Fibroblast of villous mesenchyme (primary cell): Measurements from ENCODE around the gene SIK2. TPM values are rescaled to one million over a fixed set of nuclear protein-coding genes. Genes with fewer than 3 reads are reported as not detected.
"Not testable (repeated sequence)": the region's sequence is repeated elsewhere in the genome, so short reads cannot be mapped to it uniquely, and the experiment has no call there.

Experiments used
- DNase-seq: peaks from one replicate; pipeline ENCODE4 v3.0.0-alpha.2; 2010; ENCODE audit warnings: low read depth
- H3K4me3 ChIP-seq: 2 replicates; pipeline ENCODE4 v1.5.1; 2011; ENCODE audit warnings: low read depth, mild to moderate bottlenecking, low read length
- CTCF ChIP-seq: IDR thresholded peaks from 2 replicates; pipeline ENCODE4 v1.5.1; 2012; ENCODE audit warnings: low read depth, mild to moderate bottlenecking, low read length; ENCODE audit not compliant: insufficient read depth
- total RNA-seq: library from RNA; depleted of rRNA; stranded (reverse); fragments of >200 nt; gene quantifications from 2 replicates; pipeline ENCODE4 v1.2.3, GENCODE V29; 2012

SIK2 gene
- total RNA-seq, 1 donor, result 16.0 TPM

GRCh38 chr11:111765984-111766833, 164.0 kb downstream of the SIK2 start, which contains the start of gene PPP2R1B:
PPP2R1B (minus strand) TSS chr11:111766389; CDS start chr11:111766361, 28 bp downstream.
- H3K4me3 ChIP-seq, result peak within 1 kb of the TSS; percentile 96
- TF ChIP-seq CTCF, result no peak
- DNase-seq, result peak; percentile 68

- H3K4me3 ChIP-seq, result peak overlapping the region; percentile 96
- TF ChIP-seq CTCF, result no peak
- DNase-seq, result no peak
Observed at GRCh38 chr11:111766834-111767142, 164.5 kb downstream of the SIK2 start.

GRCh38 chr11:111770581-111771134, 168.4 kb downstream of the SIK2 start:
- no peak for TF ChIP-seq CTCF
- no peak for DNase-seq
- H3K4me3 ChIP-seq, result no peak overlapping the region

GRCh38 chr11:111771205-111771604, 169.0 kb downstream of the SIK2 start:
- DNase-seq, H3K4me3 ChIP-seq: not testable (repeated sequence)

GRCh38 chr11:111772535-111772934, 170.3 kb downstream of the SIK2 start:
- TF ChIP-seq CTCF, result no peak
- no peak for DNase-seq
- H3K4me3 ChIP-seq, result no peak overlapping the region

- TF ChIP-seq CTCF, result no peak
- no peak overlapping the region for H3K4me3 ChIP-seq
- DNase-seq, result peak; percentile 16
Observed at GRCh38 chr11:111774955-111775710, 172.9 kb downstream of the SIK2 start.
